H1 (cell line): ENCODE measurements around the gene GHRHR.

Experiments
- CHD1 ChIP-seq: IDR thresholded peaks from 2 replicates; pipeline ENCODE4 v1.6.1; 2012; ENCODE audit warnings: low read depth, low read length, improper control_type of control experiment
- CTCF ChIP-seq, 3 experiments: IDR thresholded peaks; 1 replicate in 2 of 3; 2 replicates in 1 of 3; pipeline versions ENCODE4 v1.5.1 to v1.6.1; 2011; ENCODE audit warnings: low read length in 3 of 3, mild to moderate bottlenecking in 3 of 3, inconsistent platforms in 2 of 3, low read depth in 1 of 3, moderate library complexity in 1 of 3; ENCODE audit not compliant: insufficient read depth in 1 of 3; ENCODE audit errors: control extremely low read depth in 1 of 3
- TAF1 ChIP-seq: IDR thresholded peaks from 2 replicates; pipeline ENCODE4 v1.6.1; 2011; ENCODE audit warnings: mild to moderate bottlenecking, low read depth, low read length

GRCh38 chr7:30917216-30917893 is 46.4 kb upstream of the GHRHR start:
- no peak for TF ChIP-seq TAF1
- no peak for TF ChIP-seq CTCF (IDR thresholded peaks at IDR 0.05; ENCODE audit: control extremely low read depth in 1 of 3, insufficient read depth in 1 of 3, low read depth in 1 of 3, low read length in 3 of 3)
- TF ChIP-seq CHD1: no peak
